Activated CD4-positive, alpha-beta memory T cell treated with anti-CD3 and anti-CD28 coated beads, Interleukin-2, amount 10 ng/mL, durations not matched to agents 7 days and 5 days (primary cell): ENCODE results near the gene MVB12B. TPM values are rescaled to one million over a fixed set of nuclear protein-coding genes. Genes with fewer than 3 reads are reported as not detected.

Experiments used
- CTCF ChIA-PET: fragments of 350-600 bp; sonication (Branson Sonifier 250); formaldehyde crosslinking; loops from one replicate; lab custom pipeline; 2021; ENCODE audit warnings: antibody characterized with exemption, inconsistent platforms; lab: Charles Lee
- POLR2A ChIA-PET: fragments of 350-600 bp; sonication (Branson Sonifier 250); formaldehyde crosslinking; loops from one replicate; lab custom pipeline; 2021; ENCODE audit warnings: antibody characterized with exemption; lab: Charles Lee
- DNase-seq: peaks from one replicate; pipeline ENCODE4 v3.0.0-alpha.2; 2020
- H3K27ac Mint-ChIP-seq: one replicate; pipeline ENCODE4 v1.8.0; 2021; ENCODE audit warnings: mild to moderate bottlenecking, mixed read lengths
- H3K27me3 Mint-ChIP-seq: one replicate; pipeline ENCODE4 v1.8.0; 2021; ENCODE audit warnings: mixed read lengths
- H3K36me3 Mint-ChIP-seq: one replicate; pipeline ENCODE4 v1.8.0; 2021; ENCODE audit warnings: low read depth, mixed read lengths
- H3K4me1 Mint-ChIP-seq: one replicate; pipeline ENCODE4 v1.8.0; 2021; ENCODE audit warnings: mixed read lengths
- H3K4me3 Mint-ChIP-seq: one replicate; pipeline ENCODE4 v1.8.0; 2021; ENCODE audit warnings: mild to moderate bottlenecking, mixed read lengths
- H3K9me3 Mint-ChIP-seq: one replicate; pipeline ENCODE4 v1.8.0; 2021; ENCODE audit warnings: mixed read lengths
- total RNA-seq, 2 experiments: library from RNA; stranded (reverse); gene quantifications; one replicate each; pipeline ENCODE4 v1.2.3, GENCODE V29; 2021

Gene MVB12B
- total RNA-seq, 2 experiments from 2014 or later: 1.8 to 2.4 TPM

GRCh38 chr9:126454215-126454614 is 127.6 kb downstream of the MVB12B start:
- Mint-ChIP-seq H3K27ac (no peak overlapping the region), H3K36me3 (no peaks in the 10 kb centered on the region), H3K4me1 (no peaks in the 10 kb centered on the region), H3K4me3 (no peak overlapping the region), H3K27me3 (peaks cover 3% of the 10 kb centered on the region), H3K9me3 (no peaks in the 10 kb centered on the region)
- ChIA-PET POLR2A (no interaction called here), CTCF (no interaction called here)
- no peak for DNase-seq

DNA sequence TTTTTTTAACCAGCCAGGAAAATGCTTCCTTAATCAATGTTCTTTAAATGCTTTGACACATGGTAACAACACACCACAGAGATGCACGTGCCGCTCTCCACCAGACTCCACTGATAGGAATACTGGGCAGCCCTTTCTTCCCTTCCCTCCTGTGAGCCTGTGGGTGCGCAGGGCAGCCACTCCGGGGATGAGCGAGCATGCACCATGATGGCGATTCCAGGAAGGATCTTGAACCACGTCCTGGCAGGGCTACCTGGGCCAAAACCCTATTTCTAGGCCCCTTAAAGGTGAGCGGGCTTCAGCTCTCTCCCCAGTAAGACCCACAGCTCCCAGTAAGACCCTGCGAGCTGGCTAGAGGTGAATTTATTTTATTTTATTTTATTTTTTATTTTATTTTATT is 128.2 kb downstream of the MVB12B start:
- CTCF ChIA-PET: no interaction called here
- Mint-ChIP-seq H3K27ac (no peak overlapping the region), H3K4me3 (no peak overlapping the region), H3K36me3 (no peaks in the 10 kb centered on the region), H3K9me3 (no peaks in the 10 kb centered on the region), H3K4me1 (no peaks in the 10 kb centered on the region), H3K27me3 (peaks cover 3% of the 10 kb centered on the region)
- POLR2A ChIA-PET: no interaction called here
- no peak for DNase-seq

GRCh38 chr9:126456441-126457174 is 130.0 kb downstream of the MVB12B start:
- Mint-ChIP-seq H3K27me3 (peaks cover 3% of the 10 kb centered on the region), H3K36me3 (no peaks in the 10 kb centered on the region), H3K4me1 (no peaks in the 10 kb centered on the region), H3K4me3 (no peak overlapping the region), H3K27ac (no peak overlapping the region), H3K9me3 (no peaks in the 10 kb centered on the region)
- DNase-seq: no peak
- POLR2A ChIA-PET: no interaction called here
- CTCF ChIA-PET: no interaction called here

DNA sequence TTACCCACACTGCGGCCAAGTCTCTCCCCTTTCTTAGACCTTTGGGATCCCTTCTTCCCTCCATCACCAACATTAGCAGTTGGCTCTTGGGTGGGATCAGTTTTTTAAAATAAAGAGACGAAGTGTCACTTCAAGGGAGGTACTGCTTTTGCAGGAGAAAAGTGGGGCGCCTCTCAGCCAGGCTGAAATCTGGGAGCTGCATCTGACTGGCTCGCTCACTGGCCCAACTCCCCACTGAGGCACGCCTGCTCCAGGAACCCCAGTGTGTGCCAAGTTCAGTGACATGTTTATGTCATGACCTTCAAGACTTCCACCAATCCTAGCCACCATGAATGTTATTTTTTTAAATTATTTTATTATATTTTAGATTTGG is 130.5 kb downstream of the MVB12B start:
- Mint-ChIP-seq H3K36me3 (no peaks in the 10 kb centered on the region), H3K27ac (no peak overlapping the region), H3K9me3 (no peaks in the 10 kb centered on the region), H3K4me3 (no peak overlapping the region), H3K4me1 (no peaks in the 10 kb centered on the region), H3K27me3 (peaks cover 3% of the 10 kb centered on the region)
- no peak for DNase-seq
- POLR2A ChIA-PET: no interaction called here
- CTCF ChIA-PET: no interaction called here

- CTCF ChIA-PET: no interaction called here
These were observed 131.3 kb downstream of the MVB12B start for GRCh38 chr9:126457890-126458289.

GRCh38 chr9:126459126-126459525 is 132.5 kb downstream of the MVB12B start:
- DNase-seq: no peak
- ChIA-PET CTCF (interaction anchor here (0.8 kb wide), 1 partner anchor 40 kb away, joined by 3 read pairs; no protein-coding TSS in a partner anchor), POLR2A (interaction anchor here (0.9 kb wide), 1 partner anchor 23 kb away, joined by 3 read pairs; no protein-coding TSS in a partner anchor)
- Mint-ChIP-seq H3K27ac (no peak overlapping the region), H3K27me3 (peaks cover 3% of the 10 kb centered on the region), H3K9me3 (no peaks in the 10 kb centered on the region), H3K36me3 (no peaks in the 10 kb centered on the region), H3K4me3 (no peak overlapping the region), H3K4me1 (no peaks in the 10 kb centered on the region)

More at GRCh38 chr9:126457890-126458289, 131.3 kb downstream of the MVB12B start:
- Mint-ChIP-seq H3K36me3 (no peaks in the 10 kb centered on the region), H3K27ac (no peak overlapping the region), H3K4me3 (no peak overlapping the region), H3K4me1 (no peaks in the 10 kb centered on the region), H3K27me3 (peaks cover 3% of the 10 kb centered on the region), H3K9me3 (no peaks in the 10 kb centered on the region)
- DNase-seq: no peak
- POLR2A ChIA-PET: no interaction called here

- H3K4me1 Mint-ChIP-seq: no peaks in the 10 kb centered on the region
- H3K27ac Mint-ChIP-seq: no peak overlapping the region
- no peak overlapping the region for H3K4me3 Mint-ChIP-seq
- H3K27me3 Mint-ChIP-seq: peaks cover 6% of the 10 kb centered on the region
- ChIA-PET POLR2A (interaction anchor here (0.9 kb wide), 1 partner anchor 23 kb away, joined by 3 read pairs; no protein-coding TSS in a partner anchor), CTCF (no interaction called here)
- H3K9me3 Mint-ChIP-seq: no peaks in the 10 kb centered on the region
- DNase-seq: no peak
- no peaks in the 10 kb centered on the region for H3K36me3 Mint-ChIP-seq
These were observed 132.9 kb downstream of the MVB12B start for GRCh38 chr9:126459546-126459945.

GRCh38 chr9:126459965-126460843 is 133.6 kb downstream of the MVB12B start:
- no peaks in the 10 kb centered on the region for H3K36me3 Mint-ChIP-seq
- peaks cover 9% of the 10 kb centered on the region for H3K27me3 Mint-ChIP-seq
- H3K27ac Mint-ChIP-seq: no peak overlapping the region
- ChIA-PET POLR2A (interaction anchor here (0.9 kb wide), 1 partner anchor 22 kb away, joined by 3 read pairs; no protein-coding TSS in a partner anchor), CTCF (no interaction called here)
- no peak overlapping the region for H3K4me3 Mint-ChIP-seq
- H3K9me3 Mint-ChIP-seq: no peaks in the 10 kb centered on the region
- no peak for DNase-seq
- no peaks in the 10 kb centered on the region for H3K4me1 Mint-ChIP-seq

DNA sequence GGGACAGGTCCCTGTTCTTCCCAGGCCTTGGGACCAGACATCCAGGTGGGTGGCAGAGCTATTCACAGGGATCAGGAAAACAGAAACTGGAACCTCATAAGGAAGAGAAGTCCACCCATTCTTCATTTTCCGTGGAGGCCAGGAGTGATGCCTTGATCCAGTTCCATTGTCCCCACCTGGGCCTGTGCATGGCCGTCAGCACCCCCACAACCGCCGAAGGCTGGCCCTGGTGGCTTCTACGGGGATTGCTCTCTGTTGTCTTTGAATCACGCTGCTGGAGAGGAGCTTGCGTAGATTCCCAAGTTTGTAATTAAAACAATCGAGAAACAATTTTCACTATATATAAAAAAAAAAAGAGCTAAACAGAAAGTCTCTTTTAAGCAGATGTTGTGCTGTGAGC is 134.4 kb downstream of the MVB12B start:
- Mint-ChIP-seq H3K4me1 (no peaks in the 10 kb centered on the region), H3K27ac (no peak overlapping the region), H3K4me3 (no peak overlapping the region), H3K27me3 (peaks cover 9% of the 10 kb centered on the region), H3K9me3 (no peaks in the 10 kb centered on the region), H3K36me3 (no peaks in the 10 kb centered on the region)
- POLR2A ChIA-PET: no interaction called here
- CTCF ChIA-PET: no interaction called here
- DNase-seq: no peak

- ChIA-PET CTCF (no interaction called here), POLR2A (no interaction called here)
- H3K27me3 Mint-ChIP-seq: peaks cover 9% of the 10 kb centered on the region
- no peaks in the 10 kb centered on the region for H3K36me3 Mint-ChIP-seq
- no peak overlapping the region for H3K27ac Mint-ChIP-seq
- no peak overlapping the region for H3K4me3 Mint-ChIP-seq
- H3K9me3 Mint-ChIP-seq: no peaks in the 10 kb centered on the region
- no peaks in the 10 kb centered on the region for H3K4me1 Mint-ChIP-seq
- DNase-seq: no peak
These were observed 135.0 kb downstream of the MVB12B start for GRCh38 chr9:126461608-126462007.

DNA sequence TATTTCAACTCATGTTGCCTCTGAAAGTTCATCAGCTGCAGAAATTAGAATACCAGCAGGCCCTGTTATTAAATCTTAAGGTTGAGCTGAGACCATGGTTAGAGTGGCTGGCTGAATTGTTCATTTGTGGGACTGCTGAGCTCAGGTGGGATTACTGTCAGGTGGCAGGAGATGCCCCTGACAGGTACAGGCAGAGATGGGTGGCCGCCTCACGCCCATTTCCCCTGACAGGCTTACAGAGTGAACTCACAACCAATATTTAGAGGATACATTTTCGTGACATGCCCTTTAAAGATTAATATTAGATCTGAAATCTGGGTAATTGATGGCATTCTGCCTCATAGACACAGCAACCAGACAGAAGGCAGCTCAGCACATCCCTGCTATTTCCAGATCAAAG is 136.0 kb downstream of the MVB12B start:
- Mint-ChIP-seq H3K9me3 (no peaks in the 10 kb centered on the region), H3K27ac (no peak overlapping the region), H3K27me3 (peaks cover 14% of the 10 kb centered on the region), H3K4me1 (no peaks in the 10 kb centered on the region), H3K36me3 (no peaks in the 10 kb centered on the region), H3K4me3 (no peak overlapping the region)
- no peak for DNase-seq
- ChIA-PET CTCF (interaction anchor here (1.4 kb wide), 1 partner anchor 28 kb away, joined by 4 read pairs; no protein-coding TSS in a partner anchor), POLR2A (no interaction called here)

- no peaks in the 10 kb centered on the region for H3K9me3 Mint-ChIP-seq
- H3K4me1 Mint-ChIP-seq: peaks cover 6% of the 10 kb centered on the region
- POLR2A ChIA-PET: no interaction called here
- no peaks in the 10 kb centered on the region for H3K36me3 Mint-ChIP-seq
- no peak overlapping the region for H3K4me3 Mint-ChIP-seq
- no peak for DNase-seq
- no peak overlapping the region for H3K27ac Mint-ChIP-seq
- peaks cover 22% of the 10 kb centered on the region for H3K27me3 Mint-ChIP-seq
- CTCF ChIA-PET: interaction anchor here (1.3 to 1.4 kb wide), 2 partner anchors 28 to 65 kb away, joined by 4 read pairs; no protein-coding TSS in a partner anchor
These were observed 136.8 kb downstream of the MVB12B start for GRCh38 chr9:126463426-126463825.
